GM18951 (cell line): ENCODE measurements around the gene HOXD3.

Source experiments
- POLR2A ChIP-seq: IDR thresholded peaks from 4 replicates; pipeline ENCODE4 v1.6.1; 2011; ENCODE audit warnings: mild to moderate bottlenecking; ENCODE audit not compliant: insufficient read length, insufficient read depth; ENCODE audit errors: extremely low read depth
- in situ Hi-C: fragments of 300-500 bp; cut with MboI; formaldehyde crosslinking; loops from one replicate; pipeline ENCODE4 v1.12.0; 2022; ENCODE audit warnings: low sequenced_read_pairs, mixed read lengths, inconsistent platforms; ENCODE audit not compliant: unreplicated experiment

HOXD3 gene

DNA sequence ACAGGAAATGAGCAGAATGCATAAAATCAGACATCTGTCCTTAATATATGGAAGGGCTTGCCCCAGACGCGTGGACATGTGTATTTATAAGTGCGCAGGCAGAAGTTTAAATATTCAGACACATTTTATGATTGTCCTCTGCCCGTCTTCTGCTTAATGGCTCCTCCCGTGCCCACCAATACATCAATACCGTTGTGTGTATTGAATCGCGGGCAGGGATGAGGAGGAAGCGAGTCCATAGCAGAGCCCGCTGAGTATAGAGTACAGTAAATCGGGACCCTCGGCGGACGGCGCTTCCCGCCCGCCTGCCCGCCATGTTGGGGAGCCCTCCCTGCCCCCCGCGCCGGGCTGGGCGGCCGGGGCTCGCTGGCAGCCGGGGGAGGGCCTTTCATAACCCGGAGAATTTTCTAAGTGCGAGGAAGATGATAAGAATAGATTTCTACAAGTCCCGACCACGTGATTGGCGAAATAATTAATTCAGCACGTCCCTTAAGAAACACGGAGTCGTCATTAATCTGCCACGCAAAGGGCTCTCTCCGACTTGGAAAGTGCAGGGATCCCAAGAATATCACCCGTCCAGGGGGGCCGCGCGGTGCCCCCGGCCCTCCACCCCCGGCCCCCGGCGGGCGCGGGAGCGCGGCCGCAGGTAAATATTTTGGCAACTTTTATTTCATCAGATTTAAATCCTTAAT lies at the start of gene HOXD3:
TSS of gene HOXD3 (plus strand) at position 501 of the 692 bp plus-strand sequence. CDS start 11,808 bp downstream, outside the sequence.
- no peak for TF ChIP-seq POLR2A
- in situ Hi-C loops, result no loop called here

DNA sequence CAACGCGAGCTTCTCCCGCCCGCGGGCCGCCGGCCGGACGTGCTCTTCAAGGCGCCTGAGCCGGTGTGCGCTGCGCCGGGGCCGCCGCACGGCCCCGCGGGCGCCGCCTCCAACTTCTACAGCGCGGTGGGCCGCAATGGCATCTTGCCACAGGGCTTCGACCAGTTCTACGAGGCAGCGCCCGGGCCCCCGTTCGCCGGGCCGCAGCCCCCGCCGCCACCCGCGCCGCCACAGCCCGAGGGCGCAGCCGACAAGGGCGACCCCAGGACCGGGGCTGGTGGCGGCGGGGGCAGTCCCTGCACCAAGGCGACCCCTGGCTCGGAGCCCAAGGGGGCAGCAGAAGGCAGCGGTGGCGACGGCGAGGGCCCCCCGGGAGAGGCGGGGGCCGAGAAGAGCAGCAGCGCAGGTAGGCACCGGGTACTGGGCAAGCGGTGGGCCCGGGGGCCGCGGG lies 49.4 kb upstream of the HOXD3 start:
- no peak for TF ChIP-seq POLR2A
- in situ Hi-C loops, result no loop called here

DNA sequence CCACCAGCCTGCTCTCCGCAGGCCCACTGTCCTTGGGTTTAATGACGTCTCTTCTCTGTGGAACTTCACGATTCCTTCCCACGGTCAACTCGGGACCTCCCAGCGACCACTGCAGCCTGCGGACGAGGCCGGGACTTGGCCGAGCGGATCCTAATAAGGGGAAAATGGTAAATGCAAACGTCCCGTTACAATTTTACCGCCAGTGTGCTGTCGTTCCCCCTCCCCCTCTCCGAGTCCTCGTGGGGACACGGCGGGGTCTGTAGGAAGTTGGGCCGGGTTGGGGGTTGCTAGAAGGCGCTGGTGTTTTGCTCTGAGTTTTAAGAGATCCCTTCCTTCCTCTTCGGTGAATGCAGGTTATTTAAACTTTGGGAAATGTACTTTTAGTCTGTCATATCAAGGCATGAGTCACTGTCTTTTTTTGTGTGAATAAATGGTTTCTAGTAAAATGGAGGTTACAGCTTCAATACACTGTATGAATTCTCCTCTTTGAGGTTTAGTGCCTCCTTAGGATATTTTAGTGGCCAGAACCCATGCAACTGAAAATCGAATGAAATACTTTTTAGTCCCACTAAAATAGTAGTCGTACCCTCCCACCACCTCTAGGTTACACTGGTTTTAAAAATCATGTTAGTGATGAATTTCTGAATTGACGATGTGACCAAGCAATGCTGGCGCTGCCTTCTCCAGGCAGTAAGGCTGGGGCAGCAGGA lies 47.8 kb upstream of the HOXD3 start:
- no peak for TF ChIP-seq POLR2A
- in situ Hi-C loops, result no loop called here

DNA sequence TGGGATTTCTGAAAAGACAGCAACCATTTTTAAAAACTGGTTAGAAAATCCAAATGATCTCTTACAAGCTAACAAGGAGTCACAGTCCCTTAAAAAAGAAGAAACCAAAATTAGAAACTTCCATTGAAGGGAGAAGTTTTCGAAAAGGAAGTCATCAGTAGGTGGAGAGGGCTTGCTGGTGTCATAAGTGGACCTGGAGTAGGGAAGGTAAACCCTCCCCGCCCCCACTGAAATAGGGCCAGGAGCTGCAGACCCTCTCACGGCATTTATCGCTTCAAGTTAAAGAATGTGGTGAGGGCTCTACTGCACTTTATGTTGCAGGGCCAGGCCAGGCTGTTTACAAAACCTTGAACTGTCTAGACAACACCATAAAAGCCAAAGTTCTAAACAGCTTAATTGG lies 47.2 kb upstream of the HOXD3 start:
- in situ Hi-C loops, result no loop called here
- TF ChIP-seq POLR2A, result no peak

DNA sequence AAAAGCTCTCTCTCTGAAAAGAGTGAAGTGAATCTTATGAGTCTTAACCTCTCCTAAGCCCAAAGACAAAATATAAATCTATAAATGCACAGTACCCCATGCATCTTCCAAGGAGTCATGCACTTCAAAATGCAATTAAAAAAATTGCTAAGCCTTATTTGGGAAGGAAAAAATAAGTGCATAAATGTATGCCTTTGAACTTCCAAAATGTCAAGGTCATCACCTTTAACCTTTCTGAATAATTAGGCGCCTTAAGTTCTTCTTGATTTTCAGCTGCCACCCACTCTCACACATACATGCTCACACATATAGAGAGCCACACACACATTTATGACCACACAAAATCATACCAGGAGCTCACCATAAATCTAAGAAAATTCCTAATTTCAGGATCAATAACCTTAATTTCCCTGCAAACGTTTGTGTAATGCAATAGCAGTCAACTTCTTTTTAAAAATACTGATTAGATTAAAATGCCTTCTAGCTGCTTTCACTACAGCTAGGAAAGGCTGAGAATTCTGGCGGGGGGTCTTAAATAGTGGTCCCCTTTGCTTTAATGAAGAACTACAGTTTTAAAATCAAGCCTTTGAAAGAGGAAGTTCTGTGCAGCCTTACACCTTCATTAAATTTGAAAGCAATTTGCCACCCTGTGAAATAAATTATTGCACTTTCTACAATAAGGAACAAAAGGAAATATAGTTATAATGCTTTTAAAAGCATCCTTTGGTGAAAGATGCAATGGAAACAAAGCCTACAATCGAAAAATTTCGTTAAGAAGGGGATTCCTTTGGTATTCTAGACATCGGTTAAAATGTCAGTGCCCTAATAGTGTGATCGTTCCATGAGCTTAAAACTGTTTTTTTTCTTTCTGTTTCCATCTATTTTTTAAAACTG lies 46.4 kb upstream of the HOXD3 start:
- TF ChIP-seq POLR2A, result no peak
- in situ Hi-C loops, result no loop called here

DNA sequence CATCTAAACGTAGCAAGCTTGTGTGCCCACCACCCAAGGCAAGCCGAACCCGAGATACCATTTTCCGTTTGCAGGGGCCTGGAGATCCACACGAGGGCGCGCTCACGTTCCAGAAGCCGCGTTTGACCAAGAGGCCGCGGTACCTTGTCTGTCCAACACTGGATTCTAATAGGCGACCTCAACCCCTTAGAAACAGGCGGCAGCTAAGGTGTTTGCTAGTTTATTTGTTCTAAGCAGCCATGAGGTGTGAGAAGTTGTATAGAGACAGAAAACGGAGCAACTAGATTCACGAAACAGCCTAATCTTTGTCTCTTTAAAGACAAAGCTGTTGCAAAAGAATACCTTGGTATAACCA lies 45.8 kb upstream of the HOXD3 start:
- in situ Hi-C loops, result no loop called here
- TF ChIP-seq POLR2A, result no peak

DNA sequence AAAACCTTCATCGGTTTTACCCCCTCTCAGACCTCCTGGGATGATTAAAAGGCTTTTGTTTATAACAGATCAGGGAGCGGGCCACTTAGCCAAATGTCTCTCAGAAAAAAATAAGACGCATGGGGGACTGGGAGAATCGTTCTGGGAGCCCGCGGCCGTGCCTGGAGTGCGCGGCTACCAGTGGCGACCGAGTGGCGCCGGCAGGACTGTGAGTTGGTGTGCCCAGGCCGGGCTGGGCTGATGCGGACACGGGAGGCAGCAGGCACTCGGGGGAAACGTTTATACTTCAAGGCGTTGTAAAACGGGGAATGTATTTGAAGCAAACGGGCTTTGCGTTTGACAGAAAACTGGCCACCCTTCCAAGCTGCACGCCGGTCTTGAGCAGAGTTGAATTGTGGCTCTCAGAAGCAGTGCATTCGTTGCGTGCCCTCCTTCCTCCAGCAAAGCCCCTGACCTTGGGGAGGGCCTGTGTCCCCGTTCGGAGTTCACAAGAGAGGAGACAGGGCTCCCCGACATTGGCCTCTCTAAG lies 45.2 kb upstream of the HOXD3 start:
- in situ Hi-C loops, result no loop called here
- TF ChIP-seq POLR2A, result no peak

DNA sequence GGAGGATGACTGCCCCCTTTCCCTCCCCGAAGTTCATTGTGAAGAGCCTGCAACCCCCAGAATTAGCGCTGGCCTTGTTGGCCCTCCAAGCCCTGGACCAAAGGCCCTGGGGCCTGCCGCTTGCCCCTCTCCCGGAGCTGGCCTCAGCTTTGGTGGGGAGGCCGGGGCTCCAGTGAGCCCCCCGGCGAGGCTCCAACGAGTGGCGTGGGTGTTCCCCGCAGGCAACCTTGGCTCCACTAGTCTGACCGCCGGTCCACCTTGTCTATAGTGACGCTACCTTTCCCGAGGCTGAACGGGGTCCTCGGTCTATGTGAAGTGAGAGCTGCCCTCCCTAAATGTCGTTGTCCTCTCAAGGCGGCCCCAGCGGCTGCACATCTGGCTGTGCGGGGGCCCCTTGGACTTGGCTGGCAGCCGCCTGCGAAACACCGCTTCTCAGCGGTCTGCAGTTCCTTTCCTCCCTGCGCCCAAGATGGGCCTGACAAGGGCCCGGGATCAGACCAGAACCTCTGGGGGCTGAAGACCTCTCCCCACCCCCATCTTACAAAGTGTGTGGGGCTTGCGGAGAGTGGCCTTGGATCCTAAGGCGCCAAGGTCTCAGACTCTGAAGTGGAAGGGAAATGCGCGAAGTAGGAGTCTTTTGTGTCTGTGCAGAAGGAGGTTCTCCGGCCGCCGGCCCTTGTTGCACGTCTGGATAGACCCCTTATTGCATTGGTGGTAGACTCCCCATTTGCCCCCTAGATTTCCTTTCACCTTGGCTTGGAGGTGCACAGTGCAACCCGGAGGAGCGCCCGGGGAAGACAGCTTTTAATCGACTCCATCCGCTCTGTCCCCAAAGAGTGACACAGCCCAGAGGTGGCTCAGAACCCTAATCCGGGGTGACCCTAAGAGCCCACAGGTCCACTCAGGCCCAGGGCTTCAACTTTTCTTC lies 44.5 kb upstream of the HOXD3 start:
- in situ Hi-C loops, result no loop called here
- no peak for TF ChIP-seq POLR2A

DNA sequence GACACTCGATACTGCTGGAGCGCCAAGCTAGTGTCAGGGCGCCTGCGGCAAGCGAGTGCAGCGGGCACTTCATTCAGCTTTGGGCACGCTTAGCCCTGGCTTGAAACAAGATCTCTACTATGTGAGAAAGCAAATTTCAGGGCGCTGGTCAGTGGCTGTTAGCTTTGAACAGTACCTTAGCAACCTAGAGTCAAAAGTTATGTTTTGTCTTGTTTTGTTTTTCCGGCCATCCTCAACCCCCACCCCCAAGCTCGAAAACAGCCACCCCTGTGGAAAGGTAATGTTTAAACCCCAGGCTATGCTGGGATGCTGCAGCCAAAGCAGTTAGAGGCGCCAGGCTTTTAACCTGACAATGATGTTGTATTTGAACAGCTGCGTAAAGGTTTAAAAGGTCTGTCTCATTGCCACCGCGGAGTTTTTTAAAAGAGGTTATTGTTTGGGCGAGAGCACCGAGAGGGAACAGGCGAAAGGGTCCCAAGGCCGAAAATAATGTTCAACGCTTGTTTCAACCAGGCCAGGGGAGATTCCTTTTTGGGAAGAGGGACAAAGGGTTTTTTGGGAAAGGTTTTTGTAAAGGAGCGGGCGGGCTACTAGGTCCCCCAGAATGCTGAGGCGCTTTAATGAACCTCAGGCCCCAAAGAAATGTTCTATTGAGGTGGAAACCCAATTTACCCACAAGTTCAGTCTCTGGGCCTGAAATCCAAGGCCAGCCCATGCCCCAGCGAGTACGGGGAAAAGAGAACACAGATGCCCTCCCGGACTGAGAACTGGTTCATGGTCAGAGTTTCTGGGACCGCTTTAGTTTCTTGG lies 42.8 kb upstream of the HOXD3 start:
- in situ Hi-C loops, result no loop called here
- no peak for TF ChIP-seq POLR2A

DNA sequence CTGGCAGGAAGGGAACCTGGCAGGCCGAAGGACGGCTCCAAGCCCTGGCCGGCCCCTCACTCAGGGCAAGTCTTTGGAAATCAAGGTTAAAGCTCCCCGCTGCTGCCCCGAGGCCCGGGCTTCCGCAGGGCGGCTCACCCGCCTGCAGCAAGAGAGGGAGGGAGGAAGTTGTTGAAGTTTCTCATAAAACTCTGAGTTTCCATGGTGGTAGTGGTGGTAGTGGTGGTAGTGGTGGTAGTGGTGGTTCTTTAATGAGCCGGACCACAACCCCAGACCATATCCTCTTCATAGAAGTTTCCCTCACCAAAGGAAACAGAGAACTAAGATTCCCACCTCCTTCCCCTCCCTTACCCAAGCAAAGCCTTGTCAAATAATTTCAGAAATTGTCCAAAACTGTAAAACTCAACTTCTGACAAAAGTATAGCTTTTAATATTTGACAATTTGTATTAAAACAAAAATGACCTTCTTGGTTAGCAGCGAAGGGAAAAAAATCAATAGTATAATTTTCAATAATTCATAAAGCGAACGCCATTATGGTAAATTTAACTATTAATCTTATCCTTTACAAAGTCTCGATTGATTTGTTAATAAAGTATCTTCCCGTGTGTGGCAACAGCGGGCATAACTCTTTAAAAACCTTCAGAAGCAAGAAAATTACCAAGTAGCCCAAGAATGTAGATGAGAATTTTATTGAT lies 42.0 kb upstream of the HOXD3 start:
- no peak for TF ChIP-seq POLR2A
- in situ Hi-C loops, result no loop called here
